HepG2 (cell line): Measurements from ENCODE around the gene SPACA9. TPM values are rescaled to one million over a fixed set of nuclear protein-coding genes. Genes with fewer than 3 reads are reported as not detected.

Experiments
- GTF2F1 ChIP-seq: fragments of 150-350 bp; IDR thresholded peaks from 2 replicates; pipeline ENCODE4 v1.6.1; 2014; ENCODE audit warnings: low read length
- JUNB ChIP-seq: sonication (generic); formaldehyde crosslinking; IDR thresholded peaks from 2 replicates; pipeline ENCODE4 v1.8.0; 2022; ENCODE audit warnings: missing genetic modification reagents, mild to moderate bottlenecking, borderline replicate concordance
- MEIS1 ChIP-seq: sonication (generic); formaldehyde crosslinking; IDR thresholded peaks from 2 replicates; pipeline ENCODE4 v1.9.0; 2021; ENCODE audit warnings: mild to moderate bottlenecking, missing genetic modification reagents, moderate library complexity, borderline replicate concordance
- MIER3 ChIP-seq: IDR thresholded peaks from 2 replicates; pipeline ENCODE4 v1.6.1; 2016; ENCODE audit warnings: missing compliant biosample characterization, borderline replicate concordance
- POLR2AphosphoS2 ChIP-seq: IDR thresholded peaks from 2 replicates; pipeline ENCODE4 v1.6.1; 2011; ENCODE audit warnings: low read depth, low read length, improper control_type of control experiment
- SPEN ChIP-seq: sonication (generic); formaldehyde crosslinking; IDR thresholded peaks from 2 replicates; pipeline ENCODE4 v1.5.1; 2020; ENCODE audit warnings: low read depth, mild to moderate bottlenecking, missing genetic modification reagents
- ZNF136 ChIP-seq: sonication (generic); formaldehyde crosslinking; IDR thresholded peaks from 2 replicates; pipeline ENCODE4 v1.8.1; 2022; ENCODE audit warnings: low read depth, mild to moderate bottlenecking, moderate library complexity, missing genetic modification reagents
- ZNF33B ChIP-seq: sonication (generic); formaldehyde crosslinking; IDR thresholded peaks from 2 replicates; pipeline ENCODE4 v1.5.1; 2020; ENCODE audit warnings: mild to moderate bottlenecking, missing genetic modification reagents
- ZNF678 ChIP-seq: sonication (generic); formaldehyde crosslinking; IDR thresholded peaks from 2 replicates; pipeline ENCODE4 v1.4.0; 2020; ENCODE audit warnings: mild to moderate bottlenecking, missing genetic modification reagents
- ZNF772 ChIP-seq: sonication (generic); formaldehyde crosslinking; IDR thresholded peaks from 2 replicates; pipeline ENCODE4 v1.5.0; 2020; ENCODE audit warnings: mild to moderate bottlenecking, missing genetic modification reagents
- polyA plus RNA-seq, 8 experiments: library from polyadenylated mRNA; depleted of rRNA in 3 of 8; stranded (reverse) in 7 of 8; unstranded in 1 of 8; fragments of >200 nt; fragmentation: Illumina TruSeq in 4 of 8; extraction: Trizol in 4 of 8; gene quantifications; 2 replicates each; pipeline versions ENCODE4 v1.2.1 to v1.2.3, GENCODE V29; 2011 to 2016; ENCODE audit warnings: low read depth in 4 of 8, missing spikeins in 1 of 8, mixed read lengths in 1 of 8; ENCODE audit not compliant: insufficient read depth in 1 of 8
- total RNA-seq, 5 experiments: library from RNA; depleted of rRNA; stranded (reverse); fragments of >200 nt; fragmentation: Illumina TruSeq; extraction: Trizol; gene quantifications; 2 replicates each; pipeline ENCODE4 v1.2.3, GENCODE V29; 2016; ENCODE audit warnings: low read depth in 1 of 5
- TF ChIP-seq, protein P1 (sequence below): IDR thresholded peaks from 2 replicates; pipeline ENCODE4 v1.6.1; 2016; ENCODE audit warnings: low read depth
- TF ChIP-seq, protein P2 (sequence below): sonication (generic); formaldehyde crosslinking; IDR thresholded peaks from 2 replicates; pipeline ENCODE4 v1.5.0; 2020; ENCODE audit warnings: mild to moderate bottlenecking, missing genetic modification reagents
- TF ChIP-seq, protein P3 (sequence below): sonication (generic); formaldehyde crosslinking; IDR thresholded peaks from 2 replicates; pipeline ENCODE4 v1.4.0; 2020; ENCODE audit warnings: missing genetic modification reagents
- TF ChIP-seq, protein P4 (sequence below): sonication (generic); formaldehyde crosslinking; IDR thresholded peaks from 2 replicates; pipeline ENCODE4 v1.4.0; 2020; ENCODE audit warnings: missing genetic modification reagents, mild to moderate bottlenecking, borderline replicate concordance
- TF ChIP-seq, protein P5 (sequence below): sonication (generic); formaldehyde crosslinking; IDR thresholded peaks from 2 replicates; pipeline ENCODE4 v1.4.0; 2020; ENCODE audit warnings: missing genetic modification reagents, borderline replicate concordance

The SPACA9 gene
- total and polyA plus RNA-seq, 2 of the 13 experiments (the other 11 are each of a cell fraction or from before 2014, with no cell fraction given): 0.15 to 0.38 TPM

DNA sequence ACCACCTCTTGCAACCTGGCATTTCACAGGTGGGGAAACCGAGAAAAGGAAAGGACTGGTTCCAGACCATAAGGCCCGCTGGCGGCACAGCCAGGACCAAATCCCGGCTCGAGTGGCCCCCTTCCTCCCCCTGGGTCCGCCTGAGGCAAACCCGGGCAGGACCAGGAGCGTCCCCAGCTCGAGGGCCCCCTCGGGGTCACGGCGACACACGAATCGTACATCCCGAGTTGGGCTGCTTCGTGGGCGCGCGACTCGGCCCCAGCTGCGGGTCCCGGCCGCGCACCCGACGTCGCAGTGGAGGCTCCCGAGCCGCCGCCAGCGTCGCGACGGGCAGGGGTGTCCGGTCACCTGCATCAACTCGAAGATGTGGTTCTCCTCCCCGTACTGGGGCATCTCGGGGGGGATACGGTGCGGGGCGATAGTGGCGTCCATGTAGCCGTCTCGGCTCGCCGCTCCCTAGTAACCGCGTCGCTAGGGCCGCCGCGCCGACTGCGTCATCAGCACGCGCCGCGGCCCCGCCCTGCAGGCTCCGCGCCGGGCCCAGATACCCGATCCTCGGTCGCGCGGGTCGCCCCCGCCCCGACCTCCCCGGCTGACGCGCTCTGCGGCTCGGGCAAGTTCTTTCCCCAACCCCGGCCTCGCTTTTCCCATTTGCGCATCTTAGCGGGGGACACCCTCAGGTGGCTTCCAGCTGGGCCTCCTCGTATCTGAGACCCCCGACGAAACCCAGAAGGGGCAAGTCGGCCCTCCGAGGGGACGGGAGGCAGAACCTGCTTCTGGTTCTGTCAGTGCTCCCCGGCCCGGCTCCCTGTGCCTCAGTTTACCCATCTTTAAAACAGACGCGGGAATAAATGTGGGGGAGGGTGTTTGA, 639 bp upstream of the SPACA9 start, which contains the start of gene AK8 (continued):
- TF ChIP-seq POLR2AphosphoS2 (no peak), ZNF772 (CRISPR knock-in tag) (0 out of 2 replicates have a peak, but pooled peaks have one; percentile 46), ZNF678 (CRISPR knock-in tag) (no peak), MIER3 (CRISPR knock-in tag) (no peak), JUNB (CRISPR knock-in tag) (no peak), SPEN (peak; percentile 74; the same call in 1 of the 2 replicates), ZNF136 (CRISPR knock-in tag) (no peak), MEIS1 (CRISPR knock-in tag) (no peak), ZNF33B (CRISPR knock-in tag) (0 out of 2 replicates have a peak, but pooled peaks have one; percentile 5), GTF2F1 (no peak)
- TF ChIP-seq, protein P1, sequence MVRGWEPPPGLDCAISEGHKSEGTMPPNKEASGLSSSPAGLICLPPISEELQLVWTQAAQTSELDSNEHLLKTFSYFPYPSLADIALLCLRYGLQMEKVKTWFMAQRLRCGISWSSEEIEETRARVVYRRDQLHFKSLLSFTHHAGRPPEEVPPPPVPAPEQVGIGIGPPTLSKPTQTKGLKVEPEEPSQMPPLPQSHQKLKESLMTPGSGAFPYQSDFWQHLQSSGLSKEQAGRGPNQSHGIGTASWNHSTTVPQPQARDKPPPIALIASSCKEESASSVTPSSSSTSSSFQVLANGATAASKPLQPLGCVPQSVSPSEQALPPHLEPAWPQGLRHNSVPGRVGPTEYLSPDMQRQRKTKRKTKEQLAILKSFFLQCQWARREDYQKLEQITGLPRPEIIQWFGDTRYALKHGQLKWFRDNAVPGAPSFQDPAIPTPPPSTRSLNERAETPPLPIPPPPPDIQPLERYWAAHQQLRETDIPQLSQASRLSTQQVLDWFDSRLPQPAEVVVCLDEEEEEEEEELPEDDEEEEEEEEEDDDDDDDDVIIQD (CRISPR knock-in tag): no peak
- TF ChIP-seq, protein P2, sequence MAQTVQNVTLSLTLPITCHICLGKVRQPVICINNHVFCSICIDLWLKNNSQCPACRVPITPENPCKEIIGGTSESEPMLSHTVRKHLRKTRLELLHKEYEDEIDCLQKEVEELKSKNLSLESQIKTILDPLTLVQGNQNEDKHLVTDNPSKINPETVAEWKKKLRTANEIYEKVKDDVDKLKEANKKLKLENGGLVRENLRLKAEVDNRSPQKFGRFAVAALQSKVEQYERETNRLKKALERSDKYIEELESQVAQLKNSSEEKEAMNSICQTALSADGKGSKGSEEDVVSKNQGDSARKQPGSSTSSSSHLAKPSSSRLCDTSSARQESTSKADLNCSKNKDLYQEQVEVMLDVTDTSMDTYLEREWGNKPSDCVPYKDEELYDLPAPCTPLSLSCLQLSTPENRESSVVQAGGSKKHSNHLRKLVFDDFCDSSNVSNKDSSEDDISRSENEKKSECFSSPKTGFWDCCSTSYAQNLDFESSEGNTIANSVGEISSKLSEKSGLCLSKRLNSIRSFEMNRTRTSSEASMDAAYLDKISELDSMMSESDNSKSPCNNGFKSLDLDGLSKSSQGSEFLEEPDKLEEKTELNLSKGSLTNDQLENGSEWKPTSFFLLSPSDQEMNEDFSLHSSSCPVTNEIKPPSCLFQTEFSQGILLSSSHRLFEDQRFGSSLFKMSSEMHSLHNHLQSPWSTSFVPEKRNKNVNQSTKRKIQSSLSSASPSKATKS (CRISPR knock-in tag): no peak
- TF ChIP-seq, protein P3, sequence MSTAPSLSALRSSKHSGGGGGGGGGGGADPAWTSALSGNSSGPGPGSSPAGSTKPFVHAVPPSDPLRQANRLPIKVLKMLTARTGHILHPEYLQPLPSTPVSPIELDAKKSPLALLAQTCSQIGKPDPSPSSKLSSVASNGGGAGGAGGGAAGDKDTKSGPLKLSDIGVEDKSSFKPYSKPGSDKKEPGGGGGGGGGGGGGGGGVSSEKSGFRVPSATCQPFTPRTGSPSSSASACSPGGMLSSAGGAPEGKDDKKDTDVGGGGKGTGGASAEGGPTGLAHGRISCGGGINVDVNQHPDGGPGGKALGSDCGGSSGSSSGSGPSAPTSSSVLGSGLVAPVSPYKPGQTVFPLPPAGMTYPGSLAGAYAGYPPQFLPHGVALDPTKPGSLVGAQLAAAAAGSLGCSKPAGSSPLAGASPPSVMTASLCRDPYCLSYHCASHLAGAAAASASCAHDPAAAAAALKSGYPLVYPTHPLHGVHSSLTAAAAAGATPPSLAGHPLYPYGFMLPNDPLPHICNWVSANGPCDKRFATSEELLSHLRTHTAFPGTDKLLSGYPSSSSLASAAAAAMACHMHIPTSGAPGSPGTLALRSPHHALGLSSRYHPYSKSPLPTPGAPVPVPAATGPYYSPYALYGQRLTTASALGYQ (CRISPR knock-in tag): no peak
- TF ChIP-seq, protein P4, sequence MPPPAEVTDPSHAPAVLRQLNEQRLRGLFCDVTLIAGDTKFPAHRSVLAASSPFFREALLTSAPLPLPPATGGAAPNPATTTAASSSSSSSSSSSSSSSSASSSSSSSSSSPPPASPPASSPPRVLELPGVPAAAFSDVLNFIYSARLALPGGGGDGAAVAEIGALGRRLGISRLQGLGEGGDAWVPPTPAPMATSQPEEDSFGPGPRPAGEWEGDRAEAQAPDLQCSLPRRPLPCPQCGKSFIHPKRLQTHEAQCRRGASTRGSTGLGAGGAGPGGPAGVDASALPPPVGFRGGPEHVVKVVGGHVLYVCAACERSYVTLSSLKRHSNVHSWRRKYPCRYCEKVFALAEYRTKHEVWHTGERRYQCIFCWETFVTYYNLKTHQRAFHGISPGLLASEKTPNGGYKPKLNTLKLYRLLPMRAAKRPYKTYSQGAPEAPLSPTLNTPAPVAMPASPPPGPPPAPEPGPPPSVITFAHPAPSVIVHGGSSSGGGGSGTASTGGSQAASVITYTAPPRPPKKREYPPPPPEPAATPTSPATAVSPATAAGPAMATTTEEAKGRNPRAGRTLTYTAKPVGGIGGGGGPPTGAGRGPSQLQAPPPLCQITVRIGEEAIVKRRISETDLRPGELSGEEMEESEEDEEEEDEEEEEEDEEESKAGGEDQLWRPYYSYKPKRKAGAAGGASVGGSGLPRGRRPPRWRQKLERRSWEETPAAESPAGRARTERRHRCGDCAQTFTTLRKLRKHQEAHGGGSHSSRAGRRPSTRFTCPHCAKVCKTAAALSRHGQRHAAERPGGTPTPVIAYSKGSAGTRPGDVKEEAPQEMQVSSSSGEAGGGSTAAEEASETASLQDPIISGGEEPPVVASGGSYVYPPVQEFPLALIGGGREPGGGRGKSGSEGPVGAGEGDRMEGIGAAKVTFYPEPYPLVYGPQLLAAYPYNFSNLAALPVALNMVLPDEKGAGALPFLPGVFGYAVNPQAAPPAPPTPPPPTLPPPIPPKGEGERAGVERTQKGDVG (CRISPR knock-in tag): no peak
- TF ChIP-seq, protein P5, sequence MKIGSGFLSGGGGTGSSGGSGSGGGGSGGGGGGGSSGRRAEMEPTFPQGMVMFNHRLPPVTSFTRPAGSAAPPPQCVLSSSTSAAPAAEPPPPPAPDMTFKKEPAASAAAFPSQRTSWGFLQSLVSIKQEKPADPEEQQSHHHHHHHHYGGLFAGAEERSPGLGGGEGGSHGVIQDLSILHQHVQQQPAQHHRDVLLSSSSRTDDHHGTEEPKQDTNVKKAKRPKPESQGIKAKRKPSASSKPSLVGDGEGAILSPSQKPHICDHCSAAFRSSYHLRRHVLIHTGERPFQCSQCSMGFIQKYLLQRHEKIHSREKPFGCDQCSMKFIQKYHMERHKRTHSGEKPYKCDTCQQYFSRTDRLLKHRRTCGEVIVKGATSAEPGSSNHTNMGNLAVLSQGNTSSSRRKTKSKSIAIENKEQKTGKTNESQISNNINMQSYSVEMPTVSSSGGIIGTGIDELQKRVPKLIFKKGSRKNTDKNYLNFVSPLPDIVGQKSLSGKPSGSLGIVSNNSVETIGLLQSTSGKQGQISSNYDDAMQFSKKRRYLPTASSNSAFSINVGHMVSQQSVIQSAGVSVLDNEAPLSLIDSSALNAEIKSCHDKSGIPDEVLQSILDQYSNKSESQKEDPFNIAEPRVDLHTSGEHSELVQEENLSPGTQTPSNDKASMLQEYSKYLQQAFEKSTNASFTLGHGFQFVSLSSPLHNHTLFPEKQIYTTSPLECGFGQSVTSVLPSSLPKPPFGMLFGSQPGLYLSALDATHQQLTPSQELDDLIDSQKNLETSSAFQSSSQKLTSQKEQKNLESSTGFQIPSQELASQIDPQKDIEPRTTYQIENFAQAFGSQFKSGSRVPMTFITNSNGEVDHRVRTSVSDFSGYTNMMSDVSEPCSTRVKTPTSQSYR (CRISPR knock-in tag): no peak; the same call in 1 of the 2 replicates
